Fibroblast of lung (primary cell): ENCODE measurements around the gene CD101.

Experiments
- EZH2 ChIP-seq: IDR thresholded peaks from 2 replicates; pipeline ENCODE4 v1.5.1; 2012; ENCODE audit warnings: low read length, control low read depth, mild to moderate bottlenecking; ENCODE audit errors: missing control alignments
- TF ChIP-seq, protein P1 (sequence below), 2 donors: IDR thresholded peaks in 1 of 2; conservative IDR thresholded peaks in 1 of 2; 1 replicate in 1 of 2; 2 replicates in 1 of 2; pipeline ENCODE4 v1.5.1; 2011 to 2012; ENCODE audit warnings: low read length in 2 of 2, control low read depth in 1 of 2, inconsistent platforms in 1 of 2, low read depth in 1 of 2, mild to moderate bottlenecking in 1 of 2

DNA sequence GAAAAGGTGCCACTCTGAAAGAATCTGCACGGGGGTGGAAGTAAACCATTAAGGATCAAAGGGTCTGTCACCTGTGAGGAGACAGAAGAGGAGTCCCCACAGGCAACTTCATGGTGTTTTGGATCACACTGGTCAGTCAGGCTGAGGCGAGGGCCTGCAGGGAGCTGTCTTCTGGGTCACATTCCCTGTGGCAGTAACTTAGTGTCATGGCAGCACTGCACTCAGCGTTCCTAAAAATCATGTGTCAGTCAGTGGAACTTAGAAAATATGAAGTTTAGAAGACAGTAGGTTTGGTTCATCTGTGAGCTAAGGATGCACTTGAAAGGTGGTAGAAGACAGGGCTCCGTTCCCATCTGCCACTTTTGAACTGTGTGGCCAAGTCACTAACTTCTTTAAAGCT is 43.5 kb upstream of the CD101 start:
- TF ChIP-seq, protein P1, sequence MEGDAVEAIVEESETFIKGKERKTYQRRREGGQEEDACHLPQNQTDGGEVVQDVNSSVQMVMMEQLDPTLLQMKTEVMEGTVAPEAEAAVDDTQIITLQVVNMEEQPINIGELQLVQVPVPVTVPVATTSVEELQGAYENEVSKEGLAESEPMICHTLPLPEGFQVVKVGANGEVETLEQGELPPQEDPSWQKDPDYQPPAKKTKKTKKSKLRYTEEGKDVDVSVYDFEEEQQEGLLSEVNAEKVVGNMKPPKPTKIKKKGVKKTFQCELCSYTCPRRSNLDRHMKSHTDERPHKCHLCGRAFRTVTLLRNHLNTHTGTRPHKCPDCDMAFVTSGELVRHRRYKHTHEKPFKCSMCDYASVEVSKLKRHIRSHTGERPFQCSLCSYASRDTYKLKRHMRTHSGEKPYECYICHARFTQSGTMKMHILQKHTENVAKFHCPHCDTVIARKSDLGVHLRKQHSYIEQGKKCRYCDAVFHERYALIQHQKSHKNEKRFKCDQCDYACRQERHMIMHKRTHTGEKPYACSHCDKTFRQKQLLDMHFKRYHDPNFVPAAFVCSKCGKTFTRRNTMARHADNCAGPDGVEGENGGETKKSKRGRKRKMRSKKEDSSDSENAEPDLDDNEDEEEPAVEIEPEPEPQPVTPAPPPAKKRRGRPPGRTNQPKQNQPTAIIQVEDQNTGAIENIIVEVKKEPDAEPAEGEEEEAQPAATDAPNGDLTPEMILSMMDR (conservative IDR thresholded peaks at IDR 0.05 in 1 of 2, IDR thresholded peaks at IDR 0.05 in 1 of 2; ENCODE audit: low read depth in 1 of 2, low read length in 2 of 2): no peak
- TF ChIP-seq EZH2: no peak
